Medulla oblongata (tissue), 1 donor: ENCODE results near the gene DCP1B.

ENCODE experiments used
- DNase-seq: peaks from one replicate; pipeline ENCODE4 v3.0.0-alpha.2; 2015; ENCODE audit errors: extremely low spot score

DCP1B gene

GRCh38 chr12:1896964-1897363 is 107.3 kb downstream of the DCP1B start:
- no peak for DNase-seq
